ENCODE data around the gene LHX8. TPM values are rescaled to one million over a fixed set of nuclear protein-coding genes. Genes with fewer than 3 reads are reported as not detected.

LHX8 gene
- polyA plus RNA-seq, 1 of the 3 experiments (the other 2 are of a cell fraction): 0.30 TPM

DNA sequence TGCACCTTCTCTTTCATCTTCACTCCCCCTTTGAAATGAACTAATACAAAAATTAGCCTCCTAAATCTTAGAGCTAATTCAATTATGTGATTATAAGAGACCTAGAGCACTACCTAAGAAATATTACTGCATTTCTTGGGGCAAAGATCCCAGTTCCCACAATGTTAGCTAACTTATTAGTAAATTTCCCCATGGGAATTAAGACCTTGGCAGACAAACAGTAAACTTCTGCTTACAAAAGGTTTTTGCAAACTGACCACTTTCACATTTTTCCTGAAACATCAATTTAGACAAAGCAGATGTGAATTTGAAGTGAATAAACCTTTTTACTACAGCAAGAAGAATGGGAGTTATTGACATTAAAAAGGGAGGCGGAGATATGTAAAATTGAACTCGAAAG, 34.6 kb upstream of the LHX8 start:
- Histone ChIP-seq H3K27me3 (ENCODE audit: insufficient read depth) (no peaks in the 10 kb centered on the region), H4K20me1 (ENCODE audit: insufficient read depth) (no peaks in the 10 kb centered on the region), H3K36me3 (replicated peaks in 1 of 2; ENCODE audit: control insufficient read depth in 1 of 2, insufficient read depth in 2 of 2, low read length in 1 of 2) (no peaks in the 10 kb centered on the region), H2AFZ (ENCODE audit: low read depth) (no peak overlapping the region), H3K27ac (ENCODE audit: low read depth in 2 of 2, low read length in 1 of 2) (no peak overlapping the region), H3K79me2 (ENCODE audit: insufficient read depth) (no peaks in the 10 kb centered on the region), H3K4me1 (ENCODE audit: control insufficient read depth in 1 of 2, insufficient read depth in 2 of 2, low read depth in 1 of 2, low read length in 1 of 2) (peaks cover 5 to 9% of the 10 kb centered on the region in 2 experiments; a peak in 1 of 4 replicates), H3K4me3 (ENCODE audit: low read depth in 2 of 2, low read length in 1 of 2) (no peak overlapping the region), H3F3A (replicated peaks; ENCODE audit: insufficient read depth) (peaks cover 7% of the 10 kb centered on the region), H3K4me2 (no peak overlapping the region), H3K9ac (no peak overlapping the region), H3K9me3 (no peaks in the 10 kb centered on the region), H3K9me2 (no peaks in the 10 kb centered on the region)
- no peak for DNase-seq
- CTCF ChIA-PET: no interaction called here
- 88% methylated on average over 2 of the region's 2 CpGs for WGBS (ENCODE audit: low lambda C conversion rate)
- POLR2A ChIA-PET: no interaction called here
- TF ChIP-seq JUND (IDR thresholded peaks at IDR 0.05): no peak
- no peak for TF ChIP-seq RAD21 (IDR thresholded peaks at IDR 0.05; ENCODE audit: low read length)
- no peak for TF ChIP-seq MXI1 (IDR thresholded peaks at IDR 0.05; ENCODE audit: low read depth, low read length)
- TF ChIP-seq, protein P1, sequence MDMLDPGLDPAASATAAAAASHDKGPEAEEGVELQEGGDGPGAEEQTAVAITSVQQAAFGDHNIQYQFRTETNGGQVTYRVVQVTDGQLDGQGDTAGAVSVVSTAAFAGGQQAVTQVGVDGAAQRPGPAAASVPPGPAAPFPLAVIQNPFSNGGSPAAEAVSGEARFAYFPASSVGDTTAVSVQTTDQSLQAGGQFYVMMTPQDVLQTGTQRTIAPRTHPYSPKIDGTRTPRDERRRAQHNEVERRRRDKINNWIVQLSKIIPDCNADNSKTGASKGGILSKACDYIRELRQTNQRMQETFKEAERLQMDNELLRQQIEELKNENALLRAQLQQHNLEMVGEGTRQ (IDR thresholded peaks at IDR 0.05; ENCODE audit: borderline replicate concordance, low read depth, low read length): no peak
- no peak for TF ChIP-seq TCF12 (IDR thresholded peaks at IDR 0.05)
- no peak for TF ChIP-seq GATA2 (CRISPR knock-in tag; IDR thresholded peaks at IDR 0.05)
- TF ChIP-seq POLR2AphosphoS5 (IDR thresholded peaks at IDR 0.05; ENCODE audit: low read depth, low read length): no peak
- no peak for TF ChIP-seq NFIC (IDR thresholded peaks at IDR 0.05; ENCODE audit: borderline replicate concordance)
- TF ChIP-seq FOXM1 (IDR thresholded peaks at IDR 0.05; ENCODE audit: low read depth): no peak
- no peak for TF ChIP-seq RCOR1 (IDR thresholded peaks at IDR 0.05; ENCODE audit: low read length)
- TF ChIP-seq TAF1 (IDR thresholded peaks at IDR 0.05; ENCODE audit: borderline replicate concordance, low read depth, low read length): no peak
- TF ChIP-seq EP300 (IDR thresholded peaks at IDR 0.05; ENCODE audit: borderline replicate concordance in 1 of 2, low read depth in 1 of 2, low read length in 1 of 2): no peak
- no peak for TF ChIP-seq SMC3 (IDR thresholded peaks at IDR 0.05; ENCODE audit: low read depth, low read length)
- TF ChIP-seq, protein P2, sequence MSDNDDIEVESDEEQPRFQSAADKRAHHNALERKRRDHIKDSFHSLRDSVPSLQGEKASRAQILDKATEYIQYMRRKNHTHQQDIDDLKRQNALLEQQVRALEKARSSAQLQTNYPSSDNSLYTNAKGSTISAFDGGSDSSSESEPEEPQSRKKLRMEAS (IDR thresholded peaks at IDR 0.05; ENCODE audit: low read depth): no peak
- TF ChIP-seq CHD2 (IDR thresholded peaks at IDR 0.05; ENCODE audit: low read length, partially characterized antibody): no peak
- TF ChIP-seq NRF1 (IDR thresholded peaks at IDR 0.05; ENCODE audit: low read depth, low read length): no peak
- TF ChIP-seq, protein P3, sequence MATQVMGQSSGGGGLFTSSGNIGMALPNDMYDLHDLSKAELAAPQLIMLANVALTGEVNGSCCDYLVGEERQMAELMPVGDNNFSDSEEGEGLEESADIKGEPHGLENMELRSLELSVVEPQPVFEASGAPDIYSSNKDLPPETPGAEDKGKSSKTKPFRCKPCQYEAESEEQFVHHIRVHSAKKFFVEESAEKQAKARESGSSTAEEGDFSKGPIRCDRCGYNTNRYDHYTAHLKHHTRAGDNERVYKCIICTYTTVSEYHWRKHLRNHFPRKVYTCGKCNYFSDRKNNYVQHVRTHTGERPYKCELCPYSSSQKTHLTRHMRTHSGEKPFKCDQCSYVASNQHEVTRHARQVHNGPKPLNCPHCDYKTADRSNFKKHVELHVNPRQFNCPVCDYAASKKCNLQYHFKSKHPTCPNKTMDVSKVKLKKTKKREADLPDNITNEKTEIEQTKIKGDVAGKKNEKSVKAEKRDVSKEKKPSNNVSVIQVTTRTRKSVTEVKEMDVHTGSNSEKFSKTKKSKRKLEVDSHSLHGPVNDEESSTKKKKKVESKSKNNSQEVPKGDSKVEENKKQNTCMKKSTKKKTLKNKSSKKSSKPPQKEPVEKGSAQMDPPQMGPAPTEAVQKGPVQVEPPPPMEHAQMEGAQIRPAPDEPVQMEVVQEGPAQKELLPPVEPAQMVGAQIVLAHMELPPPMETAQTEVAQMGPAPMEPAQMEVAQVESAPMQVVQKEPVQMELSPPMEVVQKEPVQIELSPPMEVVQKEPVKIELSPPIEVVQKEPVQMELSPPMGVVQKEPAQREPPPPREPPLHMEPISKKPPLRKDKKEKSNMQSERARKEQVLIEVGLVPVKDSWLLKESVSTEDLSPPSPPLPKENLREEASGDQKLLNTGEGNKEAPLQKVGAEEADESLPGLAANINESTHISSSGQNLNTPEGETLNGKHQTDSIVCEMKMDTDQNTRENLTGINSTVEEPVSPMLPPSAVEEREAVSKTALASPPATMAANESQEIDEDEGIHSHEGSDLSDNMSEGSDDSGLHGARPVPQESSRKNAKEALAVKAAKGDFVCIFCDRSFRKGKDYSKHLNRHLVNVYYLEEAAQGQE (IDR thresholded peaks at IDR 0.05; ENCODE audit: low read depth, low read length): no peak
